KMS-11 (cell line): ENCODE results near the gene ZBTB20.

Experiments used
- H2AFZ ChIP-seq: fragments of 200-600 bp; sonication (generic); 2 replicates; pipeline ENCODE4 v1.6.1; 2016; ENCODE audit warnings: antibody characterized with exemption, mixed run types, low read depth
- H3K27ac ChIP-seq: fragments of 200-600 bp; sonication (generic); 2 replicates; pipeline ENCODE4 v1.6.1; 2016; ENCODE audit warnings: mild to moderate bottlenecking, mixed run types
- H3K27me3 ChIP-seq: fragments of 200-600 bp; sonication (generic); 2 replicates; pipeline ENCODE4 v1.6.1; 2017; ENCODE audit warnings: mild to moderate bottlenecking, low read depth, mixed run types, moderate library complexity; ENCODE audit not compliant: insufficient read depth
- H3K36me3 ChIP-seq: fragments of 200-600 bp; sonication (generic); 2 replicates; pipeline ENCODE4 v1.6.1; 2017; ENCODE audit warnings: mild to moderate bottlenecking, mixed run types; ENCODE audit not compliant: insufficient read depth
- H3K4me1 ChIP-seq: fragments of 200-600 bp; sonication (generic); 2 replicates; pipeline ENCODE4 v1.6.1; 2016; ENCODE audit warnings: mild to moderate bottlenecking, low read depth, mixed run types; ENCODE audit not compliant: poor library complexity, severe bottlenecking
- H3K4me2 ChIP-seq: fragments of 200-600 bp; sonication (generic); 2 replicates; pipeline ENCODE4 v1.7.0; 2016; ENCODE audit warnings: mild to moderate bottlenecking, mixed run types
- H3K4me3 ChIP-seq: fragments of 200-600 bp; sonication (generic); IDR thresholded peaks from 2 replicates; pipeline ENCODE4 v1.6.1; 2017; ENCODE audit warnings: low read depth, low read length, mixed read lengths; ENCODE audit not compliant: insufficient read depth
- H3K79me2 ChIP-seq: fragments of 200-600 bp; sonication (generic); 2 replicates; pipeline ENCODE4 v1.6.1; 2016; ENCODE audit warnings: low read depth, mixed run types; ENCODE audit not compliant: insufficient read depth
- H3K9ac ChIP-seq: fragments of 200-600 bp; sonication (generic); 2 replicates; pipeline ENCODE4 v1.6.1; 2016; ENCODE audit warnings: mild to moderate bottlenecking, mixed run types
- H4K20me1 ChIP-seq: fragments of 200-600 bp; sonication (generic); 2 replicates; pipeline ENCODE4 v1.6.1; 2016; ENCODE audit warnings: mild to moderate bottlenecking, mixed run types; ENCODE audit not compliant: insufficient read depth
- TF ChIP-seq, protein P1 (sequence below): fragments of 200-600 bp; sonication (generic); conservative IDR thresholded peaks from 2 replicates; pipeline ENCODE4 v1.6.1; 2017; ENCODE audit warnings: low read depth, mild to moderate bottlenecking, antibody characterized with exemption, low read length, moderate library complexity, mixed read lengths

Gene ZBTB20

DNA sequence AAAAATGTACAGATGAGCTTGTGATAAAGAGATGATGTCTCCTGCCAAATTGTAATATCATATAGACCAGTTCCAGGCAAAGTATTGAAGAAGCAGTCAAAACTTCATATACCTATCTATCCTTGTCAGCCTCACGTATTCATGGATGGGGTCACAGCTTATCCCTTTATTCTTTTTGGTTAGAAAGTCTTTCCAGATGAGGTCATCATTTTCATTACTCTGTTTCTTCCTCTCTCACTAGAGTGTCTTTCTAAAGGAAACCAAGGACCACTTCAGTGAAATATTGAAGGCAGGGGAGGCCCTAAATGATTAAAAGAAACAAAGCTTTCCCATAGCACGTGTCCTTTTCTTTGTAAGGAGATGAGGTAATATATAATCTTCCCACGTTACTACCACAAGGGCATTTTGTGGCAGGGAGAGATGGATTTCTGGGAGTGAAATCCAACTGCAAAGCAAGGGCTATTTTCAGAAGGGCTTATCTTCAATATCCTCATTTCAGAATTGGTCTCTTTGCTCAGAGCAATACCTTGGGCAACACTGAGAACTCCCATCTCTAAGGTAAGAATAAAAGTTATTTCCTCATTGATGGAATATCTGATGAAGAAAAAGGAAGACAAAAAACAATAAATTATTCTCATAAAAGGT lies 593.0 kb downstream of the ZBTB20 start:
- Histone ChIP-seq H3K4me2 (no peak overlapping the region), H3K4me3 (no peak overlapping the region), H3K4me1 (no peaks in the 10 kb centered on the region), H3K79me2 (no peaks in the 10 kb centered on the region), H2AFZ (no peak overlapping the region), H3K9ac (no peak overlapping the region), H3K27me3 (no peaks in the 10 kb centered on the region), H3K27ac (no peak overlapping the region), H3K36me3 (no peaks in the 10 kb centered on the region), H4K20me1 (no peaks in the 10 kb centered on the region)
- TF ChIP-seq, protein P1, sequence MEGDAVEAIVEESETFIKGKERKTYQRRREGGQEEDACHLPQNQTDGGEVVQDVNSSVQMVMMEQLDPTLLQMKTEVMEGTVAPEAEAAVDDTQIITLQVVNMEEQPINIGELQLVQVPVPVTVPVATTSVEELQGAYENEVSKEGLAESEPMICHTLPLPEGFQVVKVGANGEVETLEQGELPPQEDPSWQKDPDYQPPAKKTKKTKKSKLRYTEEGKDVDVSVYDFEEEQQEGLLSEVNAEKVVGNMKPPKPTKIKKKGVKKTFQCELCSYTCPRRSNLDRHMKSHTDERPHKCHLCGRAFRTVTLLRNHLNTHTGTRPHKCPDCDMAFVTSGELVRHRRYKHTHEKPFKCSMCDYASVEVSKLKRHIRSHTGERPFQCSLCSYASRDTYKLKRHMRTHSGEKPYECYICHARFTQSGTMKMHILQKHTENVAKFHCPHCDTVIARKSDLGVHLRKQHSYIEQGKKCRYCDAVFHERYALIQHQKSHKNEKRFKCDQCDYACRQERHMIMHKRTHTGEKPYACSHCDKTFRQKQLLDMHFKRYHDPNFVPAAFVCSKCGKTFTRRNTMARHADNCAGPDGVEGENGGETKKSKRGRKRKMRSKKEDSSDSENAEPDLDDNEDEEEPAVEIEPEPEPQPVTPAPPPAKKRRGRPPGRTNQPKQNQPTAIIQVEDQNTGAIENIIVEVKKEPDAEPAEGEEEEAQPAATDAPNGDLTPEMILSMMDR: no peak

GRCh38 chr3:114552527-114552812 lies 594.6 kb downstream of the ZBTB20 start:
- Histone ChIP-seq H3K79me2 (no peaks in the 10 kb centered on the region), H2AFZ (no peak overlapping the region), H3K4me3 (no peak overlapping the region), H3K27ac (no peak overlapping the region), H3K27me3 (no peaks in the 10 kb centered on the region), H3K9ac (no peak overlapping the region), H3K4me2 (no peak overlapping the region), H3K36me3 (no peaks in the 10 kb centered on the region), H3K4me1 (no peaks in the 10 kb centered on the region), H4K20me1 (no peaks in the 10 kb centered on the region)
- TF ChIP-seq, protein P1: no peak

GRCh38 chr3:114551770-114552526 lies 595.1 kb downstream of the ZBTB20 start:
- Histone ChIP-seq H3K9ac (no peak overlapping the region), H3K27ac (no peak overlapping the region), H3K79me2 (no peaks in the 10 kb centered on the region), H4K20me1 (no peaks in the 10 kb centered on the region), H3K4me3 (no peak overlapping the region), H3K4me1 (no peaks in the 10 kb centered on the region), H2AFZ (no peak overlapping the region), H3K36me3 (no peaks in the 10 kb centered on the region), H3K4me2 (no peak overlapping the region), H3K27me3 (no peaks in the 10 kb centered on the region)
- TF ChIP-seq, protein P1: no peak

DNA sequence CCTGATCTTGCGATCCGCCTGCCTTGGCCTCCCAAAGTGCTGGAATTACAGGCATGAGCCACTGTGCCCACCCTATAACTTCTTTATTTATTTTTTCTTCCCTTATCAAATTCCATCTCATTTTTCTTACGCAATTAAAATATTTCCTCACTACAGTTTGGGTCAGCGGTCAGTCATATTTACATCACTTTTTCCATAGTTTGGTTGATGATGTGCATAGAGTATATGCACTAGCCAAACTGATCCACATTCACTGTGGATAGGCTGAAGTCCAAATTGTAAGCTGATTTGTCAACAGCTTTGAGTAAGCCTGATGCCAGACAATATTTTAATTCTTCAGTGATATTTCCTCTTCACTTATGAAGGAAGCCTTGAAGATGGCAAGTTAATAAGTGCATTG lies 596.9 kb downstream of the ZBTB20 start:
- Histone ChIP-seq H3K27ac (no peak overlapping the region), H3K9ac (no peak overlapping the region), H2AFZ (no peak overlapping the region), H3K36me3 (no peaks in the 10 kb centered on the region), H3K4me3 (no peak overlapping the region), H3K79me2 (no peaks in the 10 kb centered on the region), H3K27me3 (no peaks in the 10 kb centered on the region), H3K4me2 (no peak overlapping the region), H4K20me1 (no peaks in the 10 kb centered on the region), H3K4me1 (no peaks in the 10 kb centered on the region)
- TF ChIP-seq, protein P1: no peak
